Measurements from ENCODE around the gene RFX2.

DNA sequence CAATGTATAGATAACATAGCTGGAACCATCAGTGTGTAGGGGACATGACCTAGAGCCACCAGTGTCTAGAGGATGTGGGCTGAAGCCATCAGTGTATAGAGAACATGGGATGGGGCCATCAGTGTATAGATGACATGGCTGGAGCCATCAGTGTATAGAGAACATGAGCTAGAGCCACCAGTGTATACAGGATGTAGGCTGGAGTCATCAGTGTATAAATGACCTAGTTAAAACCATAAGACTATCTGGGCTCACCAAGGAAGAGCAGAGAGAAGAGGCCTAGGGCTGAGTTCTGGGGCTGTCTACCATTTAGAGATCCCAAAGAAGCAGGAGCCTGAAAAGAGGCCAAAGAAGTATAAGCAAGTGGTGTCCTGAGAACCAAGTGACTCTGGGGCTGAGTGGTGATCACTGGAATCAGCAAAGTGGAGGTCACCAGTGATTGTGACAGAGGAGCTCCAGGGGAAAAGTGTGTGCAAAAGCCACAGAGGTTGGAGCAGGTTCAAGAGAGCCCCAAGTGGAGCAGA, 41.0 kb downstream of the RFX2 start:
- TF ChIP-seq SMC3 (IDR thresholded peaks at IDR 0.05) (no peak), POLR2A (IDR thresholded peaks at IDR 0.05; ENCODE audit: low read length) (no peak), KDM1A (IDR thresholded peaks at IDR 0.05; ENCODE audit: low read depth) (no peak)
- TF ChIP-seq, protein P1, sequence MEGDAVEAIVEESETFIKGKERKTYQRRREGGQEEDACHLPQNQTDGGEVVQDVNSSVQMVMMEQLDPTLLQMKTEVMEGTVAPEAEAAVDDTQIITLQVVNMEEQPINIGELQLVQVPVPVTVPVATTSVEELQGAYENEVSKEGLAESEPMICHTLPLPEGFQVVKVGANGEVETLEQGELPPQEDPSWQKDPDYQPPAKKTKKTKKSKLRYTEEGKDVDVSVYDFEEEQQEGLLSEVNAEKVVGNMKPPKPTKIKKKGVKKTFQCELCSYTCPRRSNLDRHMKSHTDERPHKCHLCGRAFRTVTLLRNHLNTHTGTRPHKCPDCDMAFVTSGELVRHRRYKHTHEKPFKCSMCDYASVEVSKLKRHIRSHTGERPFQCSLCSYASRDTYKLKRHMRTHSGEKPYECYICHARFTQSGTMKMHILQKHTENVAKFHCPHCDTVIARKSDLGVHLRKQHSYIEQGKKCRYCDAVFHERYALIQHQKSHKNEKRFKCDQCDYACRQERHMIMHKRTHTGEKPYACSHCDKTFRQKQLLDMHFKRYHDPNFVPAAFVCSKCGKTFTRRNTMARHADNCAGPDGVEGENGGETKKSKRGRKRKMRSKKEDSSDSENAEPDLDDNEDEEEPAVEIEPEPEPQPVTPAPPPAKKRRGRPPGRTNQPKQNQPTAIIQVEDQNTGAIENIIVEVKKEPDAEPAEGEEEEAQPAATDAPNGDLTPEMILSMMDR (IDR thresholded peaks at IDR 0.05), result no peak
- TF ChIP-seq, protein P2, sequence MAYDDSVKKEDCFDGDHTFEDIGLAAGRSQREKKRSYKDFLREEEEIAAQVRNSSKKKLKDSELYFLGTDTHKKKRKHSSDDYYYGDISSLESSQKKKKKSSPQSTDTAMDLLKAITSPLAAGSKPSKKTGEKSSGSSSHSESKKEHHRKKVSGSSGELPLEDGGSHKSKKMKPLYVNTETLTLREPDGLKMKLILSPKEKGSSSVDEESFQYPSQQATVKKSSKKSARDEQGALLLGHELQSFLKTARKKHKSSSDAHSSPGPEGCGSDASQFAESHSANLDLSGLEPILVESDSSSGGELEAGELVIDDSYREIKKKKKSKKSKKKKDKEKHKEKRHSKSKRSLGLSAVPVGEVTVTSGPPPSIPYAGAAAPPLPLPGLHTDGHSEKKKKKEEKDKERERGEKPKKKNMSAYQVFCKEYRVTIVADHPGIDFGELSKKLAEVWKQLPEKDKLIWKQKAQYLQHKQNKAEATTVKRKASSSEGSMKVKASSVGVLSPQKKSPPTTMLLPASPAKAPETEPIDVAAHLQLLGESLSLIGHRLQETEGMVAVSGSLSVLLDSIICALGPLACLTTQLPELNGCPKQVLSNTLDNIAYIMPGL (CRISPR knock-in tag; IDR thresholded peaks at IDR 0.05; ENCODE audit: borderline replicate concordance), result no peak
